ENCODE measurements around the gene SHMT1. TPM values are rescaled to one million over a fixed set of nuclear protein-coding genes. Genes with fewer than 3 reads are reported as not detected.
"Not testable (repeated sequence)": the region's sequence is repeated elsewhere in the genome, so short reads cannot be mapped to it uniquely, and the experiment has no call there.

SHMT1 gene
- total and polyA plus RNA-seq, 2 donors, result 16.1 to 34.2 TPM

DNA sequence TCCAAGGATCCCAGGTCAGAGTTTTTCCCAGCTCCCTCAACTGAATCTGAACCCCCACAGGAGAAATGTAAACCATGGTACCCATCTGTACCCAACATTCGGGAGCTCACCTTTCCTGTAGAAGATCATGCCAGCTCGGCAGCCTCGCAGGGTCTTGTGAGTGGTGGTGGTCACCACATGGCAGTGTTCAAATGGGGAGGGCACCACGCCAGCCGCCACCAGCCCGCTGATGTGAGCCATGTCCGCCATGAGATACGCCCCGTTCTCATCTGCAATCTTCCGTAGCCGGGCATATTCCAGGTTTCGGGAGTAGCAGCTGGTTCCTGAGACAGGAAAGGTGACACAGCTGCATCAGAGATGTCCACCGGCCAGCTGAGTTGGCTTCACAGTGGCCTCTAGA is 23.4 kb downstream of the SHMT1 start:
- H3K4me3 ChIP-seq (ENCODE audit: low read length in 2 of 2), result no peak overlapping the region
- H3K27me3 ChIP-seq (ENCODE audit: control insufficient read depth in 2 of 2, insufficient read depth in 1 of 2, low read length in 1 of 2), result no peaks in the 10 kb centered on the region
- no peak for DNase-seq (ENCODE audit: low read depth in 6 of 9, low spot score in 9 of 9)
- H3K36me3 ChIP-seq (ENCODE audit: control insufficient read depth in 2 of 2, insufficient read depth in 2 of 2, low read length in 1 of 2), result peaks cover 62 to 71% of the 10 kb centered on the region in 2 donors
- H3K27ac ChIP-seq (ENCODE audit: low read depth in 1 of 2, low read length in 1 of 2), result no peak overlapping the region
- WGBS, result 98% methylated on average over 13 of the region's 13 CpGs
- no peaks in the 10 kb centered on the region for H3K9me3 ChIP-seq (ENCODE audit: control insufficient read depth in 2 of 2, insufficient read depth in 1 of 2, low read length in 1 of 2)
- no peaks in the 10 kb centered on the region for H3K4me1 ChIP-seq (ENCODE audit: control insufficient read depth in 2 of 2, insufficient read depth in 2 of 2, low read length in 2 of 2)

GRCh38 chr17:18338158-18338557 is 25.2 kb downstream of the SHMT1 start:
- not testable (repeated sequence) for H3K4me3 ChIP-seq (ENCODE audit: low read length in 2 of 2); H3K27me3 ChIP-seq (ENCODE audit: control insufficient read depth in 2 of 2, insufficient read depth in 1 of 2, low read length in 1 of 2); H3K9me3 ChIP-seq (ENCODE audit: control insufficient read depth in 2 of 2, insufficient read depth in 1 of 2, low read length in 1 of 2); H3K4me1 ChIP-seq (ENCODE audit: control insufficient read depth in 2 of 2, insufficient read depth in 2 of 2, low read length in 2 of 2); H3K27ac ChIP-seq (ENCODE audit: low read depth in 1 of 2, low read length in 1 of 2); DNase-seq (ENCODE audit: low read depth in 6 of 9, low spot score in 9 of 9)
- peaks cover 60 to 64% of the 10 kb centered on the region in 2 donors for H3K36me3 ChIP-seq (ENCODE audit: control insufficient read depth in 2 of 2, insufficient read depth in 2 of 2, low read length in 1 of 2)
- 97% methylated on average over 24 of the region's 25 CpGs for WGBS

DNA sequence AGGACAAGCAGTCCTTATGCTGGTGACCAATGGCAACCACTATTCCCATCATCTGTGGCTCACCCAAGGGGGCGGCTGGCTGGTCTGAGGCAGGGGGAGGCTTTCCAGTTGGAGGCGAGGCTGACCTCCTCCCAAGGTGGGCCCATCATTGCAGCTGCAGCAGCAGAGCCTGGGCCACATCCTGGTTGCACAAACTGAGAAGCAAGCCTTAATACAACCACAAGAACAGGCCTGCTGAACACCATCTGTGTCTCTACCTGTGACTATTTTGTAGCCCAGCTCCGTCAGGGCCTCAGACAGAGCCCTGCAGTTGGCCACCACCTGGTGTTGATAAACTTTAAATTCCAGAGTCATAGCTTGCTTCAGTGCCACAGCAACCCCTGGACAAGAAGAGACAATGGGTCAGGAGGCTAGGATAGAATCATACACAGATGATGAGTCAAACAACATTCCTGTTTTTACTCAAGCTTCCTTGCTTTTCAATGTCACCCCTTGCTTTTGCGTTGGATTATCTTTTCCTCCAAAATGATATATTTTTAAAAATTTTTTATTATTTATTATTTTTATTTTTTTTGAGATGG is 30.4 kb downstream of the SHMT1 start:
- H3K4me3 ChIP-seq (ENCODE audit: low read length in 2 of 2), result no peak overlapping the region
- no peaks in the 10 kb centered on the region for H3K27me3 ChIP-seq (ENCODE audit: control insufficient read depth in 2 of 2, insufficient read depth in 1 of 2, low read length in 1 of 2)
- no peak for DNase-seq (ENCODE audit: low read depth in 6 of 9, low spot score in 9 of 9)
- H3K9me3 ChIP-seq (ENCODE audit: control insufficient read depth in 2 of 2, insufficient read depth in 1 of 2, low read length in 1 of 2), result no peaks in the 10 kb centered on the region
- H3K4me1 ChIP-seq (ENCODE audit: control insufficient read depth in 2 of 2, insufficient read depth in 2 of 2, low read length in 2 of 2), result peaks cover 0 to 5% of the 10 kb centered on the region in 2 donors
- H3K27ac ChIP-seq (ENCODE audit: low read depth in 1 of 2, low read length in 1 of 2), result no peak overlapping the region
- peaks cover 68 to 73% of the 10 kb centered on the region in 2 donors for H3K36me3 ChIP-seq (ENCODE audit: control insufficient read depth in 2 of 2, insufficient read depth in 2 of 2, low read length in 1 of 2)
- 97% methylated on average over 4 of the region's 4 CpGs for WGBS

DNA sequence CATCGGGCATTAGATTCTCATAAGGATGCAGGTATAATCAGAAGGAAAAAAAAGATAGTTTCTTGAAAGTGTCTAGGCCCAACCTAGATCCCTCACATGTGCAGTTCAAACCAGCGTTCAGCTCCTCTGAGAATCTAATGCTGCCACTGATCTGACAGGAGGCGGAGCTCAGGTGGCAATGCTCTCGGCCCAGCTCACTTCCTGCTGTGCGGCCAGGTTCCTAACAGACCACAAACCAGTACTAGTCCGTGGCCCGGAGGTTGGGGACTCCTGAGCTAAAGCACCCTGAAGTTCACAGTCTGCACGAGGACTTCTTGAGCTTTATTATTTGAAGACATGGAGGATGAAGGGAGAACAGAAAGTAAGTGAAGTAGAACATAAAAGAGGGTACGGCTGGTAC is 31.5 kb downstream of the SHMT1 start:
- Histone ChIP-seq H3K27me3 (ENCODE audit: control insufficient read depth in 2 of 2, insufficient read depth in 1 of 2, low read length in 1 of 2) (no peaks in the 10 kb centered on the region), H3K36me3 (ENCODE audit: control insufficient read depth in 2 of 2, insufficient read depth in 2 of 2, low read length in 1 of 2) (peaks cover 71 to 79% of the 10 kb centered on the region in 2 donors), H3K4me3 (ENCODE audit: low read length in 2 of 2) (no peak overlapping the region), H3K4me1 (ENCODE audit: control insufficient read depth in 2 of 2, insufficient read depth in 2 of 2, low read length in 2 of 2) (peaks cover 0 to 5% of the 10 kb centered on the region in 2 donors), H3K9me3 (ENCODE audit: control insufficient read depth in 2 of 2, insufficient read depth in 1 of 2, low read length in 1 of 2) (no peaks in the 10 kb centered on the region), H3K27ac (ENCODE audit: low read depth in 1 of 2, low read length in 1 of 2) (no peak overlapping the region)
- WGBS, result 88% methylated on average over 9 of the region's 9 CpGs
- DNase-seq (ENCODE audit: low read depth in 6 of 9, low spot score in 9 of 9), result no peak

- Histone ChIP-seq H3K9me3 (ENCODE audit: control insufficient read depth in 2 of 2, insufficient read depth in 1 of 2, low read length in 1 of 2) (no peaks in the 10 kb centered on the region), H3K4me3 (ENCODE audit: low read length in 2 of 2) (no peak overlapping the region), H3K36me3 (ENCODE audit: control insufficient read depth in 2 of 2, insufficient read depth in 2 of 2, low read length in 1 of 2) (peaks cover 79 to 82% of the 10 kb centered on the region in 2 donors), H3K27me3 (ENCODE audit: control insufficient read depth in 2 of 2, insufficient read depth in 1 of 2, low read length in 1 of 2) (no peaks in the 10 kb centered on the region), H3K27ac (ENCODE audit: low read depth in 1 of 2, low read length in 1 of 2) (no peak overlapping the region), H3K4me1 (ENCODE audit: control insufficient read depth in 2 of 2, insufficient read depth in 2 of 2, low read length in 2 of 2) (peaks cover 0 to 5% of the 10 kb centered on the region in 2 donors)
- DNase-seq (ENCODE audit: low read depth in 6 of 9, low spot score in 9 of 9), result no peak
- 99% methylated on average over 9 of the region's 9 CpGs for WGBS
Measured at GRCh38 chr17:18328643-18329204, 34.6 kb downstream of the SHMT1 start.

DNA sequence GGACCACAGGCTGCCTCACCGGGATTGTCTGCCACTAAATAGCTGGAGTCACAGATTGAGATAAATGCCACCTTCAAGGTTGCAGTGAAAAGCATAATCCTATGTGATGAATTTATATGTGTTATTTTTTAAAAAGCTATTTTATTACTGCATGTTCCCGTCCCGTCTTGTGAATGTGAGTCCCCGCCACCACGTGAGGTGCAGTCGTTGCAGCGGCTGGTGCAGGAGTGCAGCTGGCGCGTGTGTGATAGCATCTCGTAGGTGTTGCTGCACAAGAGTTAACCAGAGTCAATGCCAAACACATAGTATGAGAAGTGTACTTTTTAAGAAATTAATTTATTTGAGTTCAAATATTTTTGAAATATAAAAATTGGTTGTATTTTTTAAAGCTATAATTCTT is 35.8 kb downstream of the SHMT1 start:
- Histone ChIP-seq H3K27me3 (ENCODE audit: control insufficient read depth in 2 of 2, insufficient read depth in 1 of 2, low read length in 1 of 2) (no peaks in the 10 kb centered on the region), H3K9me3 (ENCODE audit: control insufficient read depth in 2 of 2, insufficient read depth in 1 of 2, low read length in 1 of 2) (no peaks in the 10 kb centered on the region), H3K4me1 (ENCODE audit: control insufficient read depth in 2 of 2, insufficient read depth in 2 of 2, low read length in 2 of 2) (peaks cover 0 to 5% of the 10 kb centered on the region in 2 donors), H3K4me3 (ENCODE audit: low read length in 2 of 2) (no peak overlapping the region), H3K36me3 (ENCODE audit: control insufficient read depth in 2 of 2, insufficient read depth in 2 of 2, low read length in 1 of 2) (peaks cover 84 to 86% of the 10 kb centered on the region in 2 donors), H3K27ac (ENCODE audit: low read depth in 1 of 2, low read length in 1 of 2) (no peak overlapping the region)
- WGBS, result 98% methylated on average over 10 of the region's 10 CpGs
- no peak for DNase-seq (ENCODE audit: low read depth in 6 of 9, low spot score in 9 of 9)

DNA sequence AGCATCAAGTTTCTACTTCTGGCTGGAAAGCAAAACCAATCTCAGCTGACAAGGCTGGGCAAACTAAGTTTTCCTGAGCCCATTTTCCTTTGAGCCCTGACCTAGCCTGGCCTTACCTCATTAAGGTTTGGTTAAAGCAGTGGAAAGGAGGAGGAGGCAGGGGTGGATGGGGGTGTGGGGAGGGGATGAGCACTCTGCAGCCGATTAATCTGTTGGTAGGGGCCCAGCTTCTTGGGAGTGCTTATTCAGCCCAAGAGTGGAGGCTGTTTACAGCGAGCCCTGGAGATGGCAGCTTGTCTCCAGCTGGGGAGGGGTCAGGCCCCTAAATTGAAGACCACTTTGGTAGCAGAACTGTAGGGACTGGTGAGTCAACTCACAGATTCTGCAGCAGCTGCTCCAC is 36.3 kb downstream of the SHMT1 start:
- Histone ChIP-seq H3K36me3 (ENCODE audit: control insufficient read depth in 2 of 2, insufficient read depth in 2 of 2, low read length in 1 of 2) (peaks cover 83 to 84% of the 10 kb centered on the region in 2 donors), H3K4me3 (ENCODE audit: low read length in 2 of 2) (no peak overlapping the region), H3K4me1 (ENCODE audit: control insufficient read depth in 2 of 2, insufficient read depth in 2 of 2, low read length in 2 of 2) (peaks cover 0 to 4% of the 10 kb centered on the region in 2 donors), H3K27me3 (ENCODE audit: control insufficient read depth in 2 of 2, insufficient read depth in 1 of 2, low read length in 1 of 2) (no peaks in the 10 kb centered on the region), H3K9me3 (ENCODE audit: control insufficient read depth in 2 of 2, insufficient read depth in 1 of 2, low read length in 1 of 2) (no peaks in the 10 kb centered on the region), H3K27ac (ENCODE audit: low read depth in 1 of 2, low read length in 1 of 2) (no peak overlapping the region)
- 93% methylated on average over 2 of the region's 2 CpGs for WGBS
- DNase-seq (ENCODE audit: low read depth in 6 of 9, low spot score in 9 of 9), result no peak

DNA sequence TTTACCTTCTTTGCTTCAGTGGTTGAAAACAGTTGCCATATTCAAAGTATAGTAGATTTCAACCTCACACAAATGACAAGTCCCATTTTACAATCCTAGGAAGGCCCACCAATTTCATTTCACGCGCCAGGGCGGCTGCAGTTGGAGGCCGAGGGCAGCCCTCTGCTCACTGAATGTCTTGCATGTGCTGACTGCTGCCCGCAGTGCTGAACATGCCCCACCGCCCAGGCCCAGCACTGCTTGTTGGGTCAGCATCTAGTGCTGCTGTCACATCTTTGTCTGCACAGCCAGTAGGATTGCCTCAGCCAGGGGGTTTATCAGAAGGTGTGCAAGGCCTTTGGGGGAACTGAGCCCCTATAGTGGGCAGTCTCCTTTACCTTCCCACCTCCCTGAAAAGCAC is 36.8 kb downstream of the SHMT1 start:
- DNase-seq (ENCODE audit: low read depth in 6 of 9, low spot score in 9 of 9), result no peak
- no peaks in the 10 kb centered on the region for H3K9me3 ChIP-seq (ENCODE audit: control insufficient read depth in 2 of 2, insufficient read depth in 1 of 2, low read length in 1 of 2)
- no peaks in the 10 kb centered on the region for H3K4me1 ChIP-seq (ENCODE audit: control insufficient read depth in 2 of 2, insufficient read depth in 2 of 2, low read length in 2 of 2)
- WGBS, result 94% methylated on average over 6 of the region's 6 CpGs
- H3K27ac ChIP-seq (ENCODE audit: low read depth in 1 of 2, low read length in 1 of 2), result no peak overlapping the region
- H3K4me3 ChIP-seq (ENCODE audit: low read length in 2 of 2), result no peak overlapping the region
- peaks cover 78 to 81% of the 10 kb centered on the region in 2 donors for H3K36me3 ChIP-seq (ENCODE audit: control insufficient read depth in 2 of 2, insufficient read depth in 2 of 2, low read length in 1 of 2)
- H3K27me3 ChIP-seq (ENCODE audit: control insufficient read depth in 2 of 2, insufficient read depth in 1 of 2, low read length in 1 of 2), result no peaks in the 10 kb centered on the region

- no peak for DNase-seq (ENCODE audit: low read depth in 6 of 9, low spot score in 9 of 9)
- peaks cover 73 to 76% of the 10 kb centered on the region in 2 donors for H3K36me3 ChIP-seq (ENCODE audit: control insufficient read depth in 2 of 2, insufficient read depth in 2 of 2, low read length in 1 of 2)
- 98% methylated on average over 2 of the region's 2 CpGs for WGBS
- H3K9me3 ChIP-seq (ENCODE audit: control insufficient read depth in 2 of 2, insufficient read depth in 1 of 2, low read length in 1 of 2), result no peaks in the 10 kb centered on the region
- H3K27ac ChIP-seq (ENCODE audit: low read depth in 1 of 2, low read length in 1 of 2), result no peak overlapping the region
- no peaks in the 10 kb centered on the region for H3K27me3 ChIP-seq (ENCODE audit: control insufficient read depth in 2 of 2, insufficient read depth in 1 of 2, low read length in 1 of 2)
- no peaks in the 10 kb centered on the region for H3K4me1 ChIP-seq (ENCODE audit: control insufficient read depth in 2 of 2, insufficient read depth in 2 of 2, low read length in 2 of 2)
- no peak overlapping the region for H3K4me3 ChIP-seq (ENCODE audit: low read length in 2 of 2)
Measured at GRCh38 chr17:18326039-18326438, 37.3 kb downstream of the SHMT1 start.
